ENCODE measurements around the gene SMIM20.

Gene SMIM20

GRCh38 chr4:25925486-25926201, 11.6 kb downstream of the SMIM20 start:
- in situ Hi-C loops (cut with HindIII; ENCODE audit: low sequenced_read_pairs) = no loop called here

GRCh38 chr4:25926462-25926861, 12.4 kb downstream of the SMIM20 start:
- in situ Hi-C loops (cut with HindIII; ENCODE audit: low sequenced_read_pairs) = no loop called here

GRCh38 chr4:25927361-25928195, 13.6 kb downstream of the SMIM20 start:
- in situ Hi-C loops (cut with HindIII; ENCODE audit: low sequenced_read_pairs) = no loop called here

- in situ Hi-C loops (cut with HindIII; ENCODE audit: low sequenced_read_pairs) = no loop called here
These were observed 14.6 kb downstream of the SMIM20 start for GRCh38 chr4:25928379-25929297.

GRCh38 chr4:25929298-25929686, 15.3 kb downstream of the SMIM20 start:
- in situ Hi-C loops (cut with HindIII; ENCODE audit: low sequenced_read_pairs) = no loop called here

GRCh38 chr4:25930731-25931354, 16.8 kb downstream of the SMIM20 start:
- in situ Hi-C loops (cut with HindIII; ENCODE audit: low sequenced_read_pairs) = no loop called here

- in situ Hi-C loops (cut with HindIII; ENCODE audit: low sequenced_read_pairs) = no loop called here
These were observed 22.7 kb downstream of the SMIM20 start for GRCh38 chr4:25936696-25937095.

- in situ Hi-C loops (cut with HindIII; ENCODE audit: low sequenced_read_pairs) = no loop called here
These were observed 23.8 kb downstream of the SMIM20 start for GRCh38 chr4:25937801-25938200.

- in situ Hi-C loops (cut with HindIII; ENCODE audit: low sequenced_read_pairs) = no loop called here
These were observed 24.3 kb downstream of the SMIM20 start for GRCh38 chr4:25938366-25938765.

GRCh38 chr4:25938787-25939186, 24.8 kb downstream of the SMIM20 start:
- in situ Hi-C loops (cut with HindIII; ENCODE audit: low sequenced_read_pairs) = no loop called here

- in situ Hi-C loops (cut with HindIII; ENCODE audit: low sequenced_read_pairs) = no loop called here
These were observed 25.3 kb downstream of the SMIM20 start for GRCh38 chr4:25939330-25939729.

GRCh38 chr4:25941457-25942221, 27.6 kb downstream of the SMIM20 start:
- in situ Hi-C loops (cut with HindIII; ENCODE audit: low sequenced_read_pairs) = no loop called here

- in situ Hi-C loops (cut with HindIII; ENCODE audit: low sequenced_read_pairs) = no loop called here
These were observed 29.3 kb downstream of the SMIM20 start for GRCh38 chr4:25943312-25943711.

GRCh38 chr4:25943805-25944204, 29.8 kb downstream of the SMIM20 start:
- in situ Hi-C loops (cut with HindIII; ENCODE audit: low sequenced_read_pairs) = no loop called here

- in situ Hi-C loops (cut with HindIII; ENCODE audit: low sequenced_read_pairs) = no loop called here
These were observed 34.0 kb downstream of the SMIM20 start for GRCh38 chr4:25948051-25948450.

GRCh38 chr4:25949173-25949748, 35.2 kb downstream of the SMIM20 start:
- in situ Hi-C loops (cut with HindIII; ENCODE audit: low sequenced_read_pairs) = no loop called here

- in situ Hi-C loops (cut with HindIII; ENCODE audit: low sequenced_read_pairs) = no loop called here
These were observed 36.0 kb downstream of the SMIM20 start for GRCh38 chr4:25949994-25950393.

GRCh38 chr4:25950461-25951389, 36.7 kb downstream of the SMIM20 start:
- in situ Hi-C loops (cut with HindIII; ENCODE audit: low sequenced_read_pairs) = no loop called here

Measured in DLD1 (cell line).